ENCODE results near the gene HOXD9.

HOXD9 gene

DNA sequence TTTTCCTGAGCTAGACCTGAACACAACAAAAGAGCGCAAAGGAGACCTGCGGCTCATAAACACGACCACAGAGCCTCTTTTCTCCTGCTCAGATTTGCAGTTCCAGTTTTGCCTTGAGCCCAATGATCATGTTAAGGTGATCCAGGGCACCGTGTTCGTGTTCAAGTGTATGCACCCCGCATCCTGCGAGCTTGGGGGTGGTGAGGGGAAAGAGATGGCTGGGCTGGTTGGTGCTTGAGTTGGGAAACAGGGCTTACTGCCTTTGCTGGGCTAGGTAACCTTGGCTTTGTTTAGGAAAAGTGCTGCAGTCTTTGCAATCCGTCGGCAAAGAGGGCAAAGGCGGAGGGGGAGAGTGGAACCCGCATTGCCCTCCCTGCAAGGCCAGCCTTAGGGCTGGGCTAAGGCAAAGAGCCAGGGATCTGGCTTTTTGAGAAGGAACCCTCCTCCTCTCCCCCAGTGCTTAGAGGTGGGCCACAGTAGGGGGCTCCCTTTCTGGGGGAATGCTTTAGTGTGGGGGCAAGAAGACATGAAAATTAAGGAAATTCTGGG is 4.6 kb upstream of the HOXD9 start:
- DNase-seq (ENCODE audit: low read depth) = no peak
- TF ChIP-seq, protein P1, sequence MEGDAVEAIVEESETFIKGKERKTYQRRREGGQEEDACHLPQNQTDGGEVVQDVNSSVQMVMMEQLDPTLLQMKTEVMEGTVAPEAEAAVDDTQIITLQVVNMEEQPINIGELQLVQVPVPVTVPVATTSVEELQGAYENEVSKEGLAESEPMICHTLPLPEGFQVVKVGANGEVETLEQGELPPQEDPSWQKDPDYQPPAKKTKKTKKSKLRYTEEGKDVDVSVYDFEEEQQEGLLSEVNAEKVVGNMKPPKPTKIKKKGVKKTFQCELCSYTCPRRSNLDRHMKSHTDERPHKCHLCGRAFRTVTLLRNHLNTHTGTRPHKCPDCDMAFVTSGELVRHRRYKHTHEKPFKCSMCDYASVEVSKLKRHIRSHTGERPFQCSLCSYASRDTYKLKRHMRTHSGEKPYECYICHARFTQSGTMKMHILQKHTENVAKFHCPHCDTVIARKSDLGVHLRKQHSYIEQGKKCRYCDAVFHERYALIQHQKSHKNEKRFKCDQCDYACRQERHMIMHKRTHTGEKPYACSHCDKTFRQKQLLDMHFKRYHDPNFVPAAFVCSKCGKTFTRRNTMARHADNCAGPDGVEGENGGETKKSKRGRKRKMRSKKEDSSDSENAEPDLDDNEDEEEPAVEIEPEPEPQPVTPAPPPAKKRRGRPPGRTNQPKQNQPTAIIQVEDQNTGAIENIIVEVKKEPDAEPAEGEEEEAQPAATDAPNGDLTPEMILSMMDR (IDR thresholded peaks at IDR 0.05; ENCODE audit: control insufficient read depth, extremely low read depth, insufficient read depth) = no peak
- no peak overlapping the region for H3K4me3 ChIP-seq (ENCODE audit: low read depth, low read length)

DNA sequence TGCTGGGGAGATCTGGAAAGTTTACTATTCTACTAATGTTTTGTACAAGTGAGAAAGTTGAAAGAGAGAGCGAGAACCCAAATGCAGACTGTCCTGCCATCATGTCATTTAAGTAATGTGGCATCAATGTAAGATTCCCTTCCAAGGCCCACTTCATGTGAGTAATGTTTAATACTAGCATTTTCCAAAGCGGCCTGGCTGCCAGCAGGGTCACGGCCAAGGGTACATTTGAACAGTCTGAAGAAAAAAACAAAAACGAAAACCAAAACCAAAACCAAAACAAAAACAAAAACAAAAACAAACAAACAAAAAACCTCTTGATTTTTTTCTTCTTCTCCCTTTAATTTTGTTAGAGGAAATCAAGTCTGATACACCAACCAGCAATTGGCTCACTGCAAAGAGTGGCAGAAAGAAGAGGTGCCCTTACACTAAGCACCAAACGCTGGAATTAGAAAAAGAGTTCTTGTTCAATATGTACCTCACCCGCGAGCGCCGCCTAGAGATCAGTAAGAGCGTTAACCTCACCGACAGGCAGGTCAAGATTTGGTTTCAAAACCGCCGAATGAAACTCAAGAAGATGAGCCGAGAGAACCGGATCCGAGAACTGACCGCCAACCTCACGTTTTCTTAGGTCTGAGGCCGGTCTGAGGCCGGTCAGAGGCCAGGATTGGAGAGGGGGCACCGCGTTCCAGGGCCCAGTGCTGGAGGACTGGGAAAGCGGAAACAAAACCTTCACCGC is 3.7 kb upstream of the HOXD9 start:
- TF ChIP-seq, protein P1 (IDR thresholded peaks at IDR 0.05; ENCODE audit: control insufficient read depth, extremely low read depth, insufficient read depth) = peak; percentile 60
- no peak for DNase-seq (ENCODE audit: low read depth)
- H3K4me3 ChIP-seq (ENCODE audit: low read depth, low read length) = no peak overlapping the region

DNA sequence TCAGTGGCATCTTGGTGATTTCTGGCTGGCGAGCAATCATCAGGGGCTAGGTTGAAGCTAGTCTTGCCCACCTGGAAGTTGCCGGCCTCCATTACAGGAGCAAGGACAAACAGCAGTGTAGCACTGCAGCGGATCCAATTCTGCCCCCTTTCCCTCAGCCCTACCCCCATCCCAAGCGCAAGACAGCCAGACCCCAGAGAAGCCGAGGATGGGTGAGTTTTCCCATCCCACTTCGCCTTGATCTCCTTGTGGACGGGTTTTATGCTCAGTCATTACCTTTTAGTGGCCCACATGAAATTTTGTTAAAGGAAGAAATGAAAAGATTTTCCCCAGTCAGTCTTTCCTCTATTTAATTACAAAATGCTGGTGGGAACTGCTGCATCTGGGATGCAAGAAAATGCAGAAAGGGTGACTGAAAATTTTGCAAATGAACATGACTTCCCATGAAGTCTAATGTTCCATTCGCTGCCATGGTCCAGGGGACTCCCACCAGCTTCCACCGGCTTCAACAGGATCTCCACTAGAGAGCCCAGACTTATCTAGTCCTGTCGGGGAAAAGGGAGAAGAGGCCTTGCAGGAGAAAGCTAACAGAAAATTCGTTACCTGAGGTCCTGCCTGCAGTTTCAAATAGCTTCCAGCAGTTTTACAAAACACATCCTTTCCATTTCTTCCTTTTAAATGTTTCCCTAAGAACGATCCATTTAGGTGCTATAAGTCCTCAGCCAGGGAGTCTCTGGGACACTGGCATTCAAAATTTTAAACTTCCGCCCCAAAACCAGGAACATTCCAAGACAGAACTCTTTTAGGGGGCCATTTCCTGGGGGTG is 1.9 kb upstream of the HOXD9 start:
- TF ChIP-seq, protein P1 (IDR thresholded peaks at IDR 0.05; ENCODE audit: control insufficient read depth, extremely low read depth, insufficient read depth) = no peak
- no peak overlapping the region for H3K4me3 ChIP-seq (ENCODE audit: low read depth, low read length)

DNA sequence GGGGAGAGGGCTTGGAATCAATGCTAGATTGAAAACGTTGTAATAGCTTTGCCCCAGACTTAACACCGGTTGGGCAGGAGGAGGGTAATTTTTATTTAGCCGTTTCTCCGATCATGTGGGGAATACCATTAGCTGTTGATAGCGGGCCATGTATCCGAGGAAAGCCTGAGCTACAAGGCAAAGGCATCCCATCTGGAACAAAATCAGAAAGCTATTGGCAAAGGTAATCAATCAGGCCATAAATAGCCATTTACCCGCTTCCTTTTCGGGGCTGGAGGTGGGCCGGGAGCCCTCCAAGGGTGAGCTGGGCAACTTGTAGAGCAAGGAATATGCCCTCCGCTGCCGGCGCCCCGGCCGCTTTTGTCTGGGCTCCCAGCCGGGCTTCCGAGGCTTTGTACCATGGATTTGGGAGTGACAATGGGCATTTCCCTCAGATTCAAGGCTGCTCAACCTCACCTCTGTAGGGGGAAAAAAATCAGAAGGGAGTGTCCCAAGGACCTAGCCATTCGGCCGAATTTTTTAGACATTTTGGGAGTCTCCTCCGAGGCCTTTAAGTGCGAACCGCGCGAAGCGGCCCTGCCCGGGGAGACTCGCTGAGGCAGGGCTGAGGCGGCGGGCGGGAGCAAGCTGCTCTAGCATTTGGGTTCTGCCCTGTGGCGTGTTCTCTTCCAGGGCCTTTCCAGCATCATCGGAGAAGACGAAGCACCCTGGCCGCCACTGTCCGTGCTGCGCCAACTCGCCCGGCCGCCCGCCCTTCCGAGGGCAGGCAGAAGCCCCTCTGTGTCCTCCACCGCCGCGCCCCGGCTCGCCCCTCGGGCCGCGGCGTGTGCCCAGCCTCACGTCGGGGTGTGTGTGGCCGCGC is 1.1 kb upstream of the HOXD9 start:
- H3K4me3 ChIP-seq (ENCODE audit: low read depth, low read length) = no peak overlapping the region
- no peak for DNase-seq (ENCODE audit: low read depth)
- TF ChIP-seq, protein P1 (IDR thresholded peaks at IDR 0.05; ENCODE audit: control insufficient read depth, extremely low read depth, insufficient read depth) = no peak

More for the DNA sequence above, 1.9 kb upstream of the HOXD9 start:
- no peak for DNase-seq (ENCODE audit: low read depth)

DNA sequence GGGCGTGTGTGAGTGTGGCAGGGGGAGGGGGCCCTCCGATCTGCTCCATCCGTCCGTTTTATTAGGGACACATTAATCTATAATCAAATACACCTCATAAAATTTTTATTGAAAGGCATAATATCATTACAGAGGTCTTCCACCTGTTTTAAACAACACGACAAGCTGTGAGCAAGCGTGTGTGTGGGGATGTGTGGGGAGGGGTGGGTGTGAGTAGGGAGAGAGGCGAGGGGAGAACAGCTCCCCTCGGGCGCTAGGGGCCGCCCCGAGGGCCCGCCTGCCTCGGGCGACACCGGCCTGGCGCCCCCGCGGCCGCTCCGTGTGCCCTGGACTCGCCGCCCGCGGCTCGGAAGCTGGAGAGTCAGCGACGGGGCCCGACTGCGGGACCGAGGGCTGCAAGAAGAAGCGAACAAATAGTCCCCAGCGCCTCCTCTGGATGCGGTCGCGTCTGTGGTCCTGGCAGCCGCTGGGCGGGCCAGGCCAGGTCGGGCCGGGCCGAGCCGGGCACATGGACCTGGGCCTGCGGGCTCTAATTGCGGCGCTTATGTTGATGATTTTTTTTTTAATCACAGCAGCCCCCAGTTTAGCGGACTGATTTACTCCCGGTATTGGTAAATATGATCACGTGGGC is 352 bp upstream of the HOXD9 start:
- no peak for DNase-seq (ENCODE audit: low read depth)
- no peak overlapping the region for H3K4me3 ChIP-seq (ENCODE audit: low read depth, low read length)
- TF ChIP-seq, protein P1 (IDR thresholded peaks at IDR 0.05; ENCODE audit: control insufficient read depth, extremely low read depth, insufficient read depth) = no peak
